IPS DF 19.7 (cell line): Measurements from ENCODE around the gene EXOC3.
"Not testable (repeated sequence)": the region's sequence is repeated elsewhere in the genome, so short reads cannot be mapped to it uniquely, and the experiment has no call there.

Source experiments
- DNase-seq: peaks from one replicate; pipeline ENCODE4 v3.0.0-alpha.2; 2013; ENCODE audit warnings: low read depth, low spot score

Gene EXOC3

DNA sequence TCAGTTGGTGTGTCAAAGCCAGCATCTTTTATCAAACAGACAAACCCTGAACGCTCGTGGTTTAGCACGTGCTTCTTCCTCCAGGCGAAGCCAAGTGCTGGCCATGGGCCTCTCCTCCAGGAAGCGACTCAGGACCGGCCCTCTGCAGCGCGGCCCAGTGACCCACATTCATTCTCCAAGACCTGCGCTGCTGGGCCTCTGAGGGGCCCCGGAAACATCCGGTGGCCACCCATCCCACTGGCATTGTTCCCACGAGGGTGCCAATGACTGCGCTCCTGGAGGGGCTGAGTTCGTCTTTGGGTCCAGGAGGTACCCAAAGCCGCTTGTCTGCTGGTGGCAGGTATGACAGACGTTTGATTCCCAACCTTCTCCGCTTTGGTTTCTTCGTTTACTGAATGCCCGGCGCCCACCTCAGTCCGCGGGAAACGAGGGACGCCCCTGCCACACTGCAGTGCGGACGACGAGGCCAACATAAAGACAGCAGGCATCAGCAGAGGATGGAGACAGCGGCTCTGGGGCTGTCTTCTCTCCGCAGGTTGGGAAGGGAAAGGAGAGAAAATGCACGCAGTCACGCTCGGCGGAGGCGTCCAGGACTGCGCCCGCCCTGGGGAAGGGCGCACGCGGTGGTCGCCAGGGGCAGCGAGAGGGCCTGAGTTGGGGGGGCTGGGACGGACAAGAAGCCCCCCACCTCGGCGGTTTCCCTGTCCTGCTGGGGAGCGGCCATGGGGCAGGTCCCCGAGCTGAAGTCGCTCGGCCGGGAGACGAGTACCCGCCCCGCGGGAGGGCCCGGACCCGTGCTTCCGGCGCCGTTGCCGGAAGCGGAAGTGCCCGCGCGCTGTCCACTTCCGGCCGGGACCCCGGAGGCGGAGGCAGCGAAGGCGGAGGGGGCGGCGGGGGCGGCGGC is at the start of gene EXOC3:
Gene EXOC3 (plus strand): TSS at position 842 of the 904 bp plus-strand sequence. CDS start 3,030 bp downstream, outside the sequence.
- DNase-seq: no peak

DNA sequence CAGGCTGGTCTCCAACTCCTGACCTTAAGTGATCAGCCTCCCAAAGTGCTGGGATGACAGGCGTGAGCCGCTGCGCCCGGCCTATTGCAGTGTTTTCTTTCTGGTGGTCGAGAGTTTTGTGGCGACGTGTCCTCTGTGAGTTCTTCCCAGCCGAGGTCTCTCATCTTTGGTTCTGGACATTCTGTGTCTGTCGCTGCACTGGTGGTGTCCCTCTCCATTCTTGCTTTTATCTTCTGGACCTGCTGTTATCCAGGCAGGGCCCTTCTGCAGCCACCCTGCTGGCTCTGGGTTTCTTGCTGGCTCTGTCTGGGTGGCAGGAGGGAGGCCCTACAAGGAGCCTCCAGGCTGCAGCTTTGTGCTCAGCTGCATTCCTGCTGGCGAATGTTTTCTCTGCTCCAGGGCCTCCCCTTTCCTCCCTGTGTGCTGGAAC is 49.1 kb upstream of the EXOC3 start:
- DNase-seq: no peak

DNA sequence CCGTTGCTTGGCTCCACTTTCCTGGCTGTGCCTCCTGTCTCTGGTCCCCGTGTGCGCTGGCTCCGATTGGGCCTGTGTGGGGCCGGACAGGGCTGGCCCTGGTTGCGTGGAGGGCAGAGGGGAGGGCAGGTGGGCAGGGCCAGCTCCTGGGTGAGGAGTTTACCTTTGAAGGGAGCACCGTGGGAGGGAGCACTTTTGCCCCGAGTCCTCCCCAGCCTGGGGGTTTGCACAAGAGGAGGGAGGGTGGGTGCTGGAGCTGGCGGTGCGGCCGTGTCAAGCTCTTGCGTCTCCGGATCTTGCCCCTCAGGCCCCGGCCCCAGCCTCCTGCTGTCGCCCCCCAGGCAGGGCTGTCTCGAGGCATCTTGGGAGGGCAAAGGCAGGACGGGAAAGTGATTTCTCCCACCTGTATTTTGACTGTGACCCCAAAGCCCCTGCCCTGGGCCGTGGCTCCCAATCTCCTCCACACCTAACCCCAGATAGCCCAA is 48.3 kb upstream of the EXOC3 start:
- no peak for DNase-seq

DNA sequence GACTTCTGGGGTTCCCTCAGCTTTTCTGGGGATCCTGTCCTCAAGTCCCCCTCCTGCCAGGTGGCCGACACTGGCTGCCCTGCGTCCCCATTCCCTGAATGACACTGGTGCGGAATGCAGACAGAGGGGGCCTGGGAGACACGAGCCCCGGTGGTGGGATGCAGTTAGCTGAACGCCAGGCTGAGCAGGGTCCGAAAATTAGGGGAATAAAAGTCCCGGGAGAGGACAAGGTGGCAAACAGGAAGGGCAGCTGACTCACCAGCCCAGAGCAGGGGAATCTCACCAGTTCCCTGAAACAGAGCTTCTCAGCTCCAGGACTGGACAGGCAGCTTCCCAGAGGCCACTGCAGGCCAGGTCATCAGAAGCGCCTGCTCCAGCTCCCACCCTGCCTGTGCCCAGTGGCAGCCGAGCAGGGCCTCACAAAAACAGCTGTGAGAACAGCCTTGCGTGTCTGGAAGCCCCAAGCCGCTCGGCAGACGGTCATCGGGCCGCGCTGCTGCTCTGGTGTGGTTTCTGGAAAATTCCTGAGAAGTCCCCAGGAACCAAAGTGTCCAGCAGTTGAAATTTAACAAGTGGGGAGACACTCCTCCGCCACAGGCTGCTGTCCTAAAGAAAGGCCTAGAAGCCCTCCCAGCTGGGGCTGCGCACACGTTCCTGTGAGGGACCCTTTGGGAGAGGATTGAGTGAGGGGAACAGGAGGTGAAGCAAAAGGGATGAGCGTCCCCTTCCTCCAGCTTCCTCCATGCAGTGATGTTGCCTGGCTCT is 47.6 kb upstream of the EXOC3 start:
- no peak for DNase-seq

DNA sequence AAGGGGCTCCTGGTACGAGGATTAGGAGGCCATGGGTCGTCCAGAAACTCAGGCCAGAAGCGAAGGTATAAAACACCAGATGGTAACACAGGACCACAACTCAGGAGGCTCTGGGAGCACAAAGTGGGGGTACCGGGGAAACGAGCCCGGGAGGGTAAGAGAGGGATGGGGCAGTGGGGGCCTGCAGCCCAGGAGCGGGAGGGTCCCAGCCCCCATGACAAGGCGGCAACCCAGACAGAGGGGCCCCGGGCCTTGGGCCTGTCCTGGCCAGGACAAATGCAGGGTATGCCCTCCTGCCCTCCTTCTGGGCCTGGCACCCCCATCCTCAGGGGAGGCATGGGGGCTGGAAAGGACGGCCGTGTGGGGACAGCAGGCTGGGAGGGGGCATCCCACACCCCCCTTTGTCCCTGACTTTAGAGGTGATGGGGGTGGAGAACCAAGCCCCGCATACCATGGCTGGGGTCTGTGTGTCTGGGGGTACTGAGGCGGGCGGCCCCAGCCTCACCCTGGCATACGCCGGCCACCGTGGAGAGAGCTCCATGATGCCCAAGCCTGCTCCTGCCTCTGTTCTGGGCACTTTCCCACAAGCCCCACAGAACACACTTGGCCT is 47.0 kb upstream of the EXOC3 start:
- no peak for DNase-seq

DNA sequence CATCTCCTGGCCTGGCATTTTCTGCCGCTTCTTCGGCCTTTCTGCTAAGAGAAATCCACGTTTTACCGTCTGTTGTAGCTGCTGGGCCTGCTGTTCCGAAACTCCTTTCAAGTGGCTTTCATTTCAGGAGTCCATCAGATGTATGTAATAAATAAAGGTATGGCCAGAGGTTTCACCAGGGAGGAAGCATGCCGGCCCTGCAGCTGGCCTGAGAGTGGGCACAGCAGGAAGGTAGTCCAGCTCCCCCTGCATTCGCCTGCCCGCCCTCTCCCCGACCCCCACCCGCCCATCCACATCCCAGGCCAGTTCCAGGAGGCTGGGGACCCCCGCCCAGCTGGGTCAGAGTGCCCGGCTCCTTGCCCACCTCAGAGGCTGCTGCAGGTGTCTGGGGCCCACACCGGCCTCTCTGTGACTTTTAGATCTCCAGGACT is 46.4 kb upstream of the EXOC3 start:
- DNase-seq: no peak

DNA sequence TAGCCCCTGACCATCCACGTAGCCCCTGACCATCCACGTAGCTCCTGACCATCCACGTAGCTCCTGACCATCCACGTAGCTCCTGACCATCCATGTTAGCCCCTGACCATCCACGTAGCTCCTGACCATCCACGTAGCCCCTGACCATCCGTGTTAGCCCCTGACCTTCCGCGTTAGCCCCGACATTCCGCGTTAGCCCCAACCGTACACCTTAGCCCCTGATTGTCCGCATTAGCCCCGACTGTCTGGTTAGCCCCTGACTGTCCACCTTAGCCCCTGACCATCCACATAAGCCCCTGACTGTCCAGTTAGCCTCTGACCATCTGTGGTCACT is 44.9 kb upstream of the EXOC3 start:
- not testable (repeated sequence) for DNase-seq

DNA sequence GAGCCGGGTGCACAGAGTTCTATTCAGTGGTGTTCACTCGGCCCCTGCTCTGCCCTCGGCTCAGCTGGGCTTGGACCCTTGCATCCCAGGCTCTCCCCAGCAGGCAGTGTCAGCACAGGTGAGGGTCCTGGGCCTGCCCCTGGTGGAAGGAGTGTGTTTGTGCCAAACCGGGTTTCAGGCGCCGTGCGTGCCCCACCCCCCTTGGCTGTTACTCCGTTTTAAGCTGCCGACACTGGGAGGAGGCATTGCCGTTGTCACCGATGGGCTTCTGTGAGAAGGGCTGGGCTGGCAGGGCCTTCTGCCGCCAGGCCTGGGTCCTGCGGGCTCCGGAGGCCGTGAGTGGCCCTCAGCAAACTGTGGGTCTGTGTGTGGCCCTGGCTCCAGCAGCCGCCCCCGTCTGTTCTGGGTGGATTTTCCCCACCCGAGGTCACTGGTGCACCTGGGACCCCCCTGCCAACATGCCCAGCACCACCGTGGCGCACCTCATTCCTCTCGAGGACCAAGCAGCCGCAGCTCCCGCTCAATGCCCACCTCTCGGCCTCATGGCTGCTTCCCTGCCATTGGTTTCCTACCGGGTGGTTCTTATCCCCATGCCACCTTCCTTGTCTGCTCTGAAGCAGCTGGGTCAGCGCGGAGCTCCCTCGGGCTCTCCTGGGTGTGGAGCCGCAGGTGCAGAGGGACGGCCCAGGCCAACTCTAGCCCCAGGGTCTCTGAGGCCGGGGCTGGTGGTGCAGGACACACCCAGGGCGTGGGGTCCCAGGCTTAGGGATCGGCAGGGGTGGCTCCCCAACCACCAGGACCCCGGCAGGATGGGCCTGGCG is 44.3 kb upstream of the EXOC3 start:
- DNase-seq: no peak

DNA sequence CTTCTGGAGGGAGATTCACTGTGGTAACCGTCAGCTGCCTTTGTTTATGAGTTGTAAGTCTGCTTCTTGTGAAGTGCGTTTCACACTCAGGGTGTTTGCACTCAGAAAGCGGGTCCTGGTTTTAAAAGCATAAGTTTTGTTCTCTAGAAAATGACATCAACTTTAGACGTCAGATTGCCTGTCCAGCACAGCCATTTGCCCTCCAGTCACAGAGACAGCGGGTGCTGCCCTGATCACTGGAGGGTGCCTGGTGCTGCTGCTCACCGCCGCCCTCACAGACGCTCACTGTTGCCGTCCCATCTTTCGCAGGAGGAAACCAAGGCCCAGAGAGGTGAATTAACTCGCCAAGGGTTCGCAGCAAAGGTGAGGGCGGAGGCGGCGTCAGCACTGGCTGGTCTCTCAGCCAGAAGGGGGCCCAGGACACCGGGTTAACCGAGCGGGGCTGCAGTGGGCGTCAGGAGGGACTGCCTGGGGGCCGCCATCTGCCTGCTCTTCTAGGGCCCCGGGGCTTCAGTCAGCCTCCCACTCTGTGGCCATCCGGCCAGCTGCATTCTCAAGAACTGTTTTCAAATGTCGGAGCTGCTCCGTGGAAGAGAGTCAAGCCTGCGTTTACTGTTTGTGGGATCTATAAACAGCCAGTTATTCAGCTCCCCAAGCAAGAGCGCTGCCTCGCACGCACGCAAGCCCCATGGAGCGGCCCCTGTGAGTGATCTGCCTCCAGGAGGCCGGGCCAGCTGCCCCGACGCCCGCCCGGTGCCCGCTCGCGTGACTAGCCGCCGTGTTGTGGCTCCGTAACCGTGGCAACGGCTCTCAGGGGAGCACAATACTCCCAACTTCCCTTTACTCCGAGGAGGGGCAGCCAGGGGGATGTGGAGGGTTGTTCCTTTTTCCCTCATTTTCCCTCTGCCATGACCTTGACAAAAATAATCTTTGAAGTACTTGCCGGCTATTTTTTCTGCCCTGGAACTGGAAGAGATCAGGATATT is 43.4 kb upstream of the EXOC3 start:
- no peak for DNase-seq

DNA sequence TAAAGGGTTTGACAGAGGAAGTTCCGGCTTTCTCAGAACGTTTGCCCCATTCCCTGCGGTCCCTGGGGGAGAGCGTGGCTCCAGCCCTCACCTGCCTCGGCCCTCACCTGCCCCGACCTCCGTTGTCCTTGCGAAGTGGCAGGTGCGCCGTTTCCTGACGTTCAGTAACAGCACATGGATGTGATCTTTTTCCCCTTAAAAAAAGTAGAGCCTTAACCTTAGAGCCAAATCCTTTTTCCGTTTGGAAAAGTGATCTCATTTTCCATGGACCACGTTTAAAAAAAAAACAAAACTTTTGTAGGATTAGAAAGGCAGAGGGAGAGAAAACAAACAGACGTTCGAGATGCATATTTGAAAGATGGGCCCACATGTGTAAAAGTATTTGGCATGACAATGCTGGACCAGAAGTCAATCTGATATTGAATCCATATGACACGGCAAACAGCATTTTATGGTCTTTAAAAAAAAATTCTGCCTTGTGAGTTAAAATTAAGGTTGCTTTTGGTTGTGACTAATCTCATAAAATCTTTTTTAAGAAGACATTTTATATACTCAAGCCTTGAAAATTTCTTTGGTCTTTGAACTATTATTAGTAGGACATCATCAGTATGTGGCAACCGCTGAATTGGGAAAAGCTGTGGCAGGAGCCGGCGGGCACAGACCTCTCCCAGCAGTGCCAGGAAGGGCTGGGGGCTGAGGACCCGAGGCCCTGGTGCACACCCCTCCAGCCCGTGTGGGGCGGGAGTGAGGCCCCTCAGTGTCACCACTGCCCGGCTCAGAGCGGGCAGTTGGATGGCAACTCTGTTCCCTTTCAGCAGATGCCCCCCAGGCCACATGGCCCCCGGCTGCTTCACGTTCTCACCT is 42.5 kb upstream of the EXOC3 start:
- no peak for DNase-seq

DNA sequence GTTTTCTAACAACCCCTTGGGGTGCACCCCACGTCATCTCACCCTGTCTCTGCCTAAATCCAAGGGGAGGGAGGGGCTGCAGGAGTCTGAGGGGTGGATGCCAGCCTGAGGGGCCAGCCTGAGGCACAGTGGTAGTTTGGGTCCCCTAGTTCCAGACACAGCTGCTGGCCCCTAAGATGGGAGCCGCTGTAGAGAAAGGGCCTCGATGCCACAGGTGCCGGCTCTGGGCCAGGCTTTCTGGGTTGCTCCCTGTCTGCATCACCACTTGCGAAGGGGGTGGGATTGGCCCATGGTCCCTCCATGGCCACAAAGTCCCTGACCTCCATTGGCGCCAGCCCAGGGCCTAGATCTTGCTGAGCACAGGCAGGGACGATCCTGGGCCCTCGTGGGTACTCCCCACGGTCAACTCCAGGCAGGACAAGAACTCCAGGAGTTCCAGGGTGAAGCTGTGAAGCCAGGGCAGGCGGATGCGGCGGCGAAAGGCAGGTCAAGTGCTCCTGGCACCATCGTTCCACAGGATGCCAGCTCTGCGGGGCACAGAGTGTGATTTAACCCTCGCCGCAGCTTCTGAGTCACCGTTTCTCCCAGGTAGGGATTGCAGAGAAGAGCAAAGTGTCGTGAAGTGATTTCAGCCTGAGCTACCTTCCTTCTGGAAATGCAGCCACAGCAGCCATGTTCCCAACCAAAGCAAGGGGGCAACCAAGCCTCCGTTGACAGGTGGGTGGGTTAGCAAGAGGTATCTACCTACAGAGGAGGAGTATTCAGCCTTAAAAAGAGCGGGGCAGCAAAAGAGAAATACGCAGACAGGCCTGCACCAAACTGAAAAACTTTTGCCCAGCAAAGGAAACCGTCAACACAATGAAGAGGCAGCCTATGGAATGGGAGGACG is 41.6 kb upstream of the EXOC3 start:
- DNase-seq: no peak

DNA sequence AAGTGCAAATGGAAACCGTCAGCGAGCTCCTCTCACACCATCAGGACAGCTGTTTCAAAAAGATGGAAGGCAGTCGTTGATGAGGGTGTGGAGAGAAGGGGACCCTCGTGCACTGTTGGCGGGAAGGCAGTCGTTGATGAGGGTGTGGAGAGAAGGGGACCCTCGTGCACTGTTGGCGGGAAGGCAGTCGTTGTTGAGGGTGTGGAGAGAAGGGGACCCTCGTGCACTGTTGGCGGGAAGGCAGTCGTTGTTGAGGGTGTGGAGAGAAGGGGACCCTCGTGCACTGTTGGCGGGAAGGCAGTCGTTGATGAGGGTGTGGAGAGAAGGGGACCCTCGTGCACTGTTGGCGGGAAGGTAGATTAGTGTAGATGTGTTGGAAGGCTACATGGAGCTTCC is 40.8 kb upstream of the EXOC3 start:
- DNase-seq: not testable (repeated sequence)

DNA sequence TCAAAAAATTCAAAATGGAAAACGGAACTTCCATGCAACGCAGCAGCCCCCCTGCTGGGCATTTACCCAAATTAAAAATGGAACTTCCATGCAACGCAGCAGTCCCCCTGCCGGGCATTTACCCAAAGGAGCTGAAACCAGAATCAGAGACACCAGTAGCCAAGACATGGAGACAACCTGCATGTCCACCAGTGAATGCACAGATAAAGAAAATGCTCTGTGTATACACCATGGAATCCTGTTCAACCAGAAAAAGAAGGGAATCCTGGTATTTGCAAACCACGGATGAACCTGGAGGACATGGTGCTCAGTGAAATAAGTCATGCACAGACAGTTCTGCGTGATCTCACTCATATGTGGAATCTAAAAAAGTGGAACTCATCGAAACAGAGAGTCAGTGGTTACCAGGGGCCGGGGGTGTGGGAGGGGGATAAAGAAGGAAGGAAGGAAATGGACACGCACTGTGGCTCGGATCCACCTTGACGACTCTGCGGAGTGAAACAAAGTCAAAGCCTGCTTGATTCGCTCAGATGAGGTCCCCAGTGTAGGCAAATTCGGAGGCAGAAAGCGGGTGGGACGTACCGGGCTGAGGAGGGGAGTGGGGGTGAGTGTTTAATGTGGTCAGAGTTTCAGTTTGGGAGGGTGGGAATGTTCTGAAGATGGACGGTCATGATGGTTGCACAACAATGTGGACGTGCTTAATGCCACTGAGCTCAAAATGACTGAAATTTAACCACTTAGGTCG is 40.2 kb upstream of the EXOC3 start:
- no peak for DNase-seq

DNA sequence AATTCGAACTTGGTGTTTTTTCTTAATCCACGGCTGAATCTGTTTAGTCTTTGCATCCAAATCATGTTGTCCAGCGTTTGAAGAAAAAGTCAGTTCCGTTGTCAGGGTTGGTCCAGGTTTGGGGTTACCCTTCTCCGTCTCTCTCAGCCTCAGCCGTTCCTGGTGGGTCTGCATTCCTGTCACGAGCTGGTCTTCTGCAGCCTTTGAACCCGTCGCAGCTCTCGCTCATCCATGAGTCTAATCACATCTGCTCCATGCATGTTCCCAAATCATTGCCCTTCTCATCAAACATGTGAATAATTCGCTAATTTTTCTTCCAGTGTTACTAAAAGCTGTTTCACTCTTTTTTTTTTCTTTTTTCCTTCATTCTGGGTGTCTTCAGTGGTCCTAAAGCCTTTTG is 39.0 kb upstream of the EXOC3 start:
- no peak for DNase-seq

DNA sequence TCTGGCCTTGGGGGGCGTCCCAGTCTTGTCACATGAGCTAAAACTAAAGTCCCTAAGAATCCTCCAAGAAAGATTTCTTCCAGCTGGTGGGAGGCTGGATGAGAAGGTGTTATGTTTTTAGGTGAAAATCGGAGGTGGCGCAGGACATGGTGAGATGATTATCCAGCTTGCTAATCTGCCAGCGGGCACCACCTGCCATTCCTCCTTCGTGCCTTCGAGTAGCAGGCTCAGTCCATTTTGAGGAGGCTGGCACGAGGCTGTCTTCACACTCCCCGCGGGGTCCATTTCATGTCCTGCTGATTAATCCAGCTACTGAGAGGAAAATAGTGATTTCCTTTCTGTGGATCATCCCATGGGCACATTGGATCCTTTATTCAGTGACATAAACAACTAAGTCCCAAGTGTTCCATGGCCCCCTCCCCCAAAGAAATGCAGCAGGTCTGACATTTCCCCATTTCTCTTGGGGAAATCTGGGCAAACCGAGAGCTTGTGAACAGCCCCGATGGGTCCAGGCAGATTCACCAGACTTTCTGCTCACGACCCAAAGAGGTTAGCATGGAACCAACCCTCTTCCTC is 38.2 kb upstream of the EXOC3 start:
- DNase-seq: no peak

DNA sequence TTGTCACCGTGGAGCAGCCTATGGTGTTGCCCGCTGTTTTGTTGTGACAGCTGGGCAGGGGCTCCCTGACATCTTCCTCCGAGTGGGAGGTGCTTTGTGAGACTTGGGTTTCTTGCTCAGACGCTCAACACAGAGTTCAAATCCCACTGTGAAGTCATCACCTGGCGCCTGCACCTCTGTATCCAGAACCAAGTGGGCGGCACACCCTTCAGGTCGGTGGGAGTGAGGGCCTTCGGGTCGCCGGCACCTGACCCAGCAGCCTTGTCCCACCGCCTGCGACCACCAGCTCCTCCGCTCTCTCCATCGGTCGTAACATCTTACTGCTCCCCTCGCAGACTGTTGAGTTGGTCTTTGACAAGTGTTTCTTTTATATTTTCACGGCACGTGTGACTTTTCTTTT is 37.6 kb upstream of the EXOC3 start:
- no peak for DNase-seq

DNA sequence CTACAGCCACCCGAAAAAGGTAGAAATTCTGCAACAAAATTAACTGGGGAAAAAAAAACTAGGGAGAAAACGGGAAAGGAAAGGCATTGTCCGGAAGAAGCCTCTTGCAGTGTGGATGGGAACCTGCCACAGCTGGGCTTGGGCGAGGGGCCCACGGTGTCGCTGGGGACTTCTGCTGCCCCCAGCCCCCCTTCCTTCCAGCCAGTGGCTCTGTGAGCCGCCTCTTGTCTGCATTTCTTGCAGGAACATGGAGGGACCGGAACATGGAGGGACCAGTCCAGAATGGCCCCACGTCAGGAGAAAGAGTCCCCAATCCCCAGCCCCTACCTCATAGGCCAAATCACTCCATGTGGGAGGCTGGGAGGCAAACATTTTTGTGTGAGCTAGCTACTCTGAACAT is 36.9 kb upstream of the EXOC3 start:
- no peak for DNase-seq
